HEK293T (cell line): ENCODE measurements around the gene NME7.
A peak's percentile ranks its signal among the peaks of the same experiment; 100 is the strongest.

Experiments used
- CTCF ChIA-PET: fragments of 350-600 bp; formaldehyde crosslinking; extraction: SDS; loops from one replicate; lab custom pipeline; 2021; ENCODE audit warnings: antibody characterized with exemption, inconsistent platforms; lab: Yijun Ruan, JAX
- POLR2A ChIA-PET: fragments of 350-600 bp; formaldehyde crosslinking; extraction: SDS; loops from one replicate; lab custom pipeline; 2020; ENCODE audit warnings: antibody characterized with exemption, inconsistent platforms; lab: Yijun Ruan, JAX
- DNase-seq: peaks from one replicate; pipeline ENCODE4 v3.0.0; 2012; ENCODE audit warnings: mixed read lengths; ENCODE audit errors: extremely low spot score
- ARNT ChIP-seq: fragments of 450-650 bp; IDR thresholded peaks from 2 replicates; pipeline ENCODE4 v1.6.1; 2017; ENCODE audit warnings: mild to moderate bottlenecking
- BHLHE40 ChIP-seq: fragments of 450-650 bp; IDR thresholded peaks from 2 replicates; pipeline ENCODE4 v1.6.1; 2016; ENCODE audit warnings: mild to moderate bottlenecking, moderate library complexity, borderline replicate concordance
- CTBP1 ChIP-seq: fragments of 450-650 bp; IDR thresholded peaks from 2 replicates; pipeline ENCODE4 v1.6.1; 2016; ENCODE audit warnings: borderline replicate concordance
- ELF4 ChIP-seq: fragments of 450-650 bp; IDR thresholded peaks from 2 replicates; pipeline ENCODE4 v1.6.1; 2017; ENCODE audit warnings: antibody characterized with exemption
- FOXA1 ChIP-seq: fragments of 450-650 bp; IDR thresholded peaks from 2 replicates; pipeline ENCODE4 v1.6.1; 2016; ENCODE audit warnings: mild to moderate bottlenecking
- FOXK2 ChIP-seq: fragments of 450-650 bp; IDR thresholded peaks from 2 replicates; pipeline ENCODE4 v1.6.1; 2016; ENCODE audit warnings: mild to moderate bottlenecking
- FOXM1 ChIP-seq: fragments of 450-650 bp; IDR thresholded peaks from 2 replicates; pipeline ENCODE4 v1.6.1; 2017; ENCODE audit warnings: mild to moderate bottlenecking, borderline replicate concordance
- HDGF ChIP-seq: fragments of 450-650 bp; IDR thresholded peaks from 2 replicates; pipeline ENCODE4 v1.6.1; 2017; ENCODE audit warnings: antibody characterized with exemption, borderline replicate concordance
- L3MBTL2 ChIP-seq: fragments of 450-650 bp; conservative IDR thresholded peaks from 2 replicates; pipeline ENCODE4 v1.6.1; 2016; ENCODE audit warnings: mild to moderate bottlenecking
- LEF1 ChIP-seq: fragments of 450-650 bp; IDR thresholded peaks from 2 replicates; pipeline ENCODE4 v1.6.1; 2017; ENCODE audit warnings: mild to moderate bottlenecking, borderline replicate concordance
- NFRKB ChIP-seq: fragments of 450-650 bp; IDR thresholded peaks from 2 replicates; pipeline ENCODE4 v1.6.1; 2016; ENCODE audit warnings: mild to moderate bottlenecking, moderate library complexity
- PKNOX1 ChIP-seq: fragments of 450-650 bp; IDR thresholded peaks from 2 replicates; pipeline ENCODE4 v1.6.1; 2016
- SP1 ChIP-seq: fragments of 450-650 bp; IDR thresholded peaks from 2 replicates; pipeline ENCODE4 v1.6.1; 2017
- SUZ12 ChIP-seq: fragments of 450-650 bp; IDR thresholded peaks from 2 replicates; pipeline ENCODE4 v1.6.1; 2016; ENCODE audit warnings: mild to moderate bottlenecking
- TARDBP ChIP-seq: fragments of 450-650 bp; IDR thresholded peaks from 2 replicates; pipeline ENCODE4 v1.6.1; 2016
- ZNF384 ChIP-seq: fragments of 450-650 bp; IDR thresholded peaks from 2 replicates; pipeline ENCODE4 v1.6.1; 2016

Gene NME7

DNA sequence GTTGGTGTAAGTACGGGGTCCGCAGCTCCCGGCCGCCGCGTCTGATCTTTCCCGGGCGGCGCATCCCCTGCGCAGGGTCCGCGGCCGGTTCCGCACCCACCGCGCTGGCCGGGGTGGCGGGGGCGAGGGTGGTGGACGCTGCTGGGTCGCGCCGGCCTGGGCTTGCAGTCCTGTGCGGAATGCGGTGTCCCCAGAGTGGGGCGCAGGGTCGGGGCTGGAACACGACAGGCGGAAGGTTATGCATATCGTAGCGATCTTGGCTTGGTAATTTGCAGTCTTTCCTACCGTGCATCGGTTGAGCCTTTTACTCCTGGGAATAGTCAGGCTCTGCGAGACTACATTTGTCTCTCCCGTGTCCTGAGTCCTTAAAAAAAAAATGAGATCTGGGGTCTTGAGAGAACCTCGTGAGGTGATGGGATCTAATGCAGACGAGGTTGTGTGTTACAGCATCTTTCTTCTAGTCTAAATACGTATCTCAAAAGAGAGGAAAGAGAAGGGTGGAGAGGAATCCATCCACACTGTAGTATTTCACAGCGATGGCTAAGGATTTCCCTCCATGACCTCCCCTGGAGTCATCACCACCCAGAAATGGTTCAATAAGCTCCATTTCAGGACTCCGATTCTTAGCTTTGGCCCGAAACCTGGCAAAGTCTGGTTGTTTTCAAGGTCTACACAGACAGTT lies 260.5 kb downstream of the NME7 start:
- TF ChIP-seq FOXM1 (no peak), ARNT (no peak), BHLHE40 (no peak), L3MBTL2 (no peak), LEF1 (no peak), FOXA1 (no peak), PKNOX1 (no peak), ELF4 (no peak), FOXK2 (no peak), SP1 (no peak), TARDBP (no peak), NFRKB (no peak), HDGF (no peak), ZNF384 (no peak), CTBP1 (no peak), SUZ12 (no peak)
- POLR2A ChIA-PET: interaction anchor here (0.8 to 2.1 kb wide), 4 partner anchors 11 to 128 kb away, joined by 3 to 8 read pairs (median 4); no protein-coding TSS in a partner anchor
- peak; percentile 33 for DNase-seq
- CTCF ChIA-PET: interaction anchor here (0.9 kb wide), 1 partner anchor 504 kb away, joined by 3 read pairs; no protein-coding TSS in a partner anchor

DNA sequence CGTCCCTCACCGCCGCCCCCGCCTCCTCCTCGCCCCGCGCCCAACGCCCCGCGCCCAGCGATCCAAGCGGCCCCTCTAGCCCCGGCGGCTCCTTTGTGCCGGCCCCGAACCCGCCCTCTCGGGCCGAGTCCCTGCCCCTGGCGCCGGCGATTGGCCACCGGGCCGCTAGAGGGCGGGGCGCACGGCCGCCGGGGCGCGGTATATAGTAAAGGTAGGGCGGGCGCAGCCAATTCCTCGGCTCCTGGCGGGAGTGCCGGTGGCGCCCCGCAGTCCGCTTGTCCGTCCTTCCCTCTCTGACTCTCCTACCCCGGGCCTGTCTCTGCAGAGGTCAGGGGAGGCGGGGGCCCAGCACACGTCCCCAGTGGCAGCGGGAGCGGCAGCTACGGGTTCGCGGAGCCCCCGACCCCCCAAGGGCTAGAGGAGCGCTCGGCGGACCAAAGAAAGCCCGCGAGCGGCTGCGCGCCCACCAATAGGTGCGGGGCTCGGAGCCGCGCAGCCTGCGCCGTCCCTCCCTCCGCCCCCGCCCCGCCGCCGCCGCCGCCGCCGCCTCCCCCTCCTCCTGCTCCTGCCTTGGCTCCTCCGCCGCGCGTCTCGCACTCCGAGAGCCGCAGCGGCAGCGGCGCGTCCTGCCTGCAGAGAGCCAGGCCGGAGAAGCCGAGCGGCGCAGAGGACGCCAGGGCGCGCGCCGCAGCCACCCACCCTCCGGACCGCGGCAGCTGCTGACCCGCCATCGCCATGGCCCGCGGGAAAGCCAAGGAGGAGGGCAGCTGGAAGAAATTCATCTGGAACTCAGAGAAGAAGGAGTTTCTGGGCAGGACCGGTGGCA lies 261.3 kb downstream of the NME7 start, which contains the start of gene ATP1B1:
Gene ATP1B1 (plus strand): TSS at position 596 of the 826 bp plus-strand sequence. CDS start 140 bp downstream, at position 736.
- ChIA-PET POLR2A (interaction anchor here (0.9 to 2.1 kb wide), 3 partner anchors 12 to 47 kb away, joined by 3 to 8 read pairs (median 3); no protein-coding TSS in a partner anchor), CTCF (no interaction called here)
- DNase-seq: peak; percentile 93
- TF ChIP-seq FOXK2 (no peak), BHLHE40 (no peak), ELF4 (no peak), CTBP1 (peak; percentile 57; the same call in 1 of the 2 replicates), LEF1 (no peak), PKNOX1 (no peak), SP1 (no peak), L3MBTL2 (no peak), FOXA1 (no peak), ZNF384 (no peak), ARNT (no peak), TARDBP (no peak), FOXM1 (peak; percentile 66; the same call in 1 of the 2 replicates), SUZ12 (no peak)

GRCh38 chr1:169105434-169106094 lies 262.0 kb downstream of the NME7 start:
- CTCF ChIA-PET: no interaction called here
- peak; percentile 60 for DNase-seq
- TF ChIP-seq L3MBTL2 (peak; percentile 66), FOXM1 (no peak), CTBP1 (no peak), BHLHE40 (no peak), FOXA1 (no peak), LEF1 (no peak), PKNOX1 (no peak), ZNF384 (no peak)
- POLR2A ChIA-PET: interaction anchor here (0.9 to 1.2 kb wide), 2 partner anchors 13 to 46 kb away, joined by 3 read pairs; no protein-coding TSS in a partner anchor

GRCh38 chr1:169105087-169105433 lies 262.5 kb downstream of the NME7 start:
- TF ChIP-seq BHLHE40 (no peak), SP1 (no peak), FOXK2 (no peak), ZNF384 (no peak), NFRKB (no peak), LEF1 (no peak), ARNT (no peak), SUZ12 (no peak), PKNOX1 (no peak), ELF4 (no peak)
- POLR2A ChIA-PET: no interaction called here
- CTCF ChIA-PET: interaction anchor here (0.9 kb wide), 1 partner anchor 258 kb away, joined by 3 read pairs; no protein-coding TSS in a partner anchor
- no peak for DNase-seq
